ENCODE data around the gene PPARD. TPM values are rescaled to one million over a fixed set of nuclear protein-coding genes. Genes with fewer than 3 reads are reported as not detected.

PPARD gene
- total and polyA plus RNA-seq, 2 of the 13 experiments (the other 11 are each of a cell fraction or from before 2014, with no cell fraction given), result 6.1 to 13.3 TPM

DNA sequence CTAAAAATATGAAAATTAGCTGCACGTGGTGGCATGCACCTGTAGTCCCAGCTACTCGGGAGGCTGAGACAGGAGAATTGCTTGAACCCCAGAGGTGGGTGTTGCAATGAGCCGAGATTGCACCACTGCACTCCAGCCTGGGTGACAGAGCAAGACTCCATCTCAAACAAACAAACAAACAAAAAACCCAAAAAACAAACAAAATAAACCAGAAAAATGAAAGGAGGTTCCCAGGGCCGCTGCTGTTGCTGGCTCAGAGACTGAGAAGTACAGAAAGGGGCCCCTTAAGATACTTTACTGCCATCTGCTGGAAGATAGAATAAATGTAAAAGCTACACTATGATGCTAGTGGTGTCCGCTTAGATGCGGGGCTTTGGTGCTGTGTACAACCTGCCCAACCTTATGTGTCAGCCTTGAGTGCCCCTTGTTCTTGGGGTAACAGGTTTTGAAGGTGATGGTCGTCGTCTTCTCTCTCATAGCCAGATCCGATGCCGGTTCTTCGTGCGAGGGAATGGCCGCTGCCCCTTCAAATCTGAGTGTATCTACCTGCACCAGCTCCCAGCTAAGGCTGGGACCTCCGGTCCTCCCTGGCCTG is 107.0 kb downstream of the PPARD start (continued):
- no peak for TF ChIP-seq NFIB (CRISPR knock-in tag; IDR thresholded peaks at IDR 0.05; ENCODE audit: borderline replicate concordance)
- no peak for TF ChIP-seq MTA1 (CRISPR knock-in tag; IDR thresholded peaks at IDR 0.05; ENCODE audit: borderline replicate concordance)
- TF ChIP-seq TCF7 (IDR thresholded peaks at IDR 0.05; ENCODE audit: low read depth), result no peak
- TF ChIP-seq, protein P1, sequence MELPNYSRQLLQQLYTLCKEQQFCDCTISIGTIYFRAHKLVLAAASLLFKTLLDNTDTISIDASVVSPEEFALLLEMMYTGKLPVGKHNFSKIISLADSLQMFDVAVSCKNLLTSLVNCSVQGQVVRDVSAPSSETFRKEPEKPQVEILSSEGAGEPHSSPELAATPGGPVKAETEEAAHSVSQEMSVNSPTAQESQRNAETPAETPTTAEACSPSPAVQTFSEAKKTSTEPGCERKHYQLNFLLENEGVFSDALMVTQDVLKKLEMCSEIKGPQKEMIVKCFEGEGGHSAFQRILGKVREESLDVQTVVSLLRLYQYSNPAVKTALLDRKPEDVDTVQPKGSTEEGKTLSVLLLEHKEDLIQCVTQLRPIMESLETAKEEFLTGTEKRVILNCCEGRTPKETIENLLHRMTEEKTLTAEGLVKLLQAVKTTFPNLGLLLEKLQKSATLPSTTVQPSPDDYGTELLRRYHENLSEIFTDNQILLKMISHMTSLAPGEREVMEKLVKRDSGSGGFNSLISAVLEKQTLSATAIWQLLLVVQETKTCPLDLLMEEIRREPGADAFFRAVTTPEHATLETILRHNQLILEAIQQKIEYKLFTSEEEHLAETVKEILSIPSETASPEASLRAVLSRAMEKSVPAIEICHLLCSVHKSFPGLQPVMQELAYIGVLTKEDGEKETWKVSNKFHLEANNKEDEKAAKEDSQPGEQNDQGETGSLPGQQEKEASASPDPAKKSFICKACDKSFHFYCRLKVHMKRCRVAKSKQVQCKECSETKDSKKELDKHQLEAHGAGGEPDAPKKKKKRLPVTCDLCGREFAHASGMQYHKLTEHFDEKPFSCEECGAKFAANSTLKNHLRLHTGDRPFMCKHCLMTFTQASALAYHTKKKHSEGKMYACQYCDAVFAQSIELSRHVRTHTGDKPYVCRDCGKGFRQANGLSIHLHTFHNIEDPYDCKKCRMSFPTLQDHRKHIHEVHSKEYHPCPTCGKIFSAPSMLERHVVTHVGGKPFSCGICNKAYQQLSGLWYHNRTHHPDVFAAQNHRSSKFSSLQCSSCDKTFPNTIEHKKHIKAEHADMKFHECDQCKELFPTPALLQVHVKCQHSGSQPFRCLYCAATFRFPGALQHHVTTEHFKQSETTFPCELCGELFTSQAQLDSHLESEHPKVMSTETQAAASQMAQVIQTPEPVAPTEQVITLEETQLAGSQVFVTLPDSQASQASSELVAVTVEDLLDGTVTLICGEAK (IDR thresholded peaks at IDR 0.05), result no peak
- TF ChIP-seq, protein P1 (CRISPR knock-in tag; IDR thresholded peaks at IDR 0.05), result no peak
- TF ChIP-seq TBX2 (CRISPR knock-in tag; IDR thresholded peaks at IDR 0.05; ENCODE audit: borderline replicate concordance), result no peak
- no peak for TF ChIP-seq ZNF432 (CRISPR knock-in tag; IDR thresholded peaks at IDR 0.05; ENCODE audit: borderline replicate concordance)
- no peak for TF ChIP-seq DDIT3 (CRISPR knock-in tag; IDR thresholded peaks at IDR 0.05)
- no peak for TF ChIP-seq EED (CRISPR knock-in tag; IDR thresholded peaks at IDR 0.05)
- TF ChIP-seq SP4 (CRISPR knock-in tag; IDR thresholded peaks at IDR 0.05), result no peak
- no peak for TF ChIP-seq MAFK (conservative IDR thresholded peaks at IDR 0.05 in 1 of 2, IDR thresholded peaks at IDR 0.05 in 1 of 2; ENCODE audit: low read length in 2 of 2)
- no peak for TF ChIP-seq ZBTB2 (CRISPR knock-in tag; IDR thresholded peaks at IDR 0.05; ENCODE audit: low read depth)
- TF ChIP-seq CEBPZ (IDR thresholded peaks at IDR 0.05; ENCODE audit: low read length), result no peak
- TF ChIP-seq KLF16 (CRISPR knock-in tag; IDR thresholded peaks at IDR 0.05), result no peak
- no peak for TF ChIP-seq NR1H2 (CRISPR knock-in tag; IDR thresholded peaks at IDR 0.05; ENCODE audit: borderline replicate concordance, low read depth)
- no peak for TF ChIP-seq ZZZ3 (CRISPR knock-in tag; IDR thresholded peaks at IDR 0.05; ENCODE audit: borderline replicate concordance)

All from HepG2 (cell line).